GM19452 (cell line): Measurements from ENCODE around the gene NCAPG2.

Experiments
- ATAC-seq: cut with Tn5 transposase; IDR thresholded peaks from one replicate; pipeline ENCODE4 v1.9.1; 2021; ENCODE audit not compliant: unreplicated experiment

NCAPG2 gene

GRCh38 chr7:158704524-158705233 lies at the start of gene NCAPG2:
NCAPG2 (minus strand) TSS chr7:158704804; CDS start chr7:158701899, 2,905 bp downstream.
- peak; percentile 97 for ATAC-seq

- ATAC-seq: no peak
Measured at GRCh38 chr7:158753900-158754299, 49.3 kb upstream of the NCAPG2 start.

GRCh38 chr7:158751751-158752150 lies 47.1 kb upstream of the NCAPG2 start:
- ATAC-seq: no peak

GRCh38 chr7:158751199-158751598 lies 46.6 kb upstream of the NCAPG2 start:
- no peak for ATAC-seq

DNA sequence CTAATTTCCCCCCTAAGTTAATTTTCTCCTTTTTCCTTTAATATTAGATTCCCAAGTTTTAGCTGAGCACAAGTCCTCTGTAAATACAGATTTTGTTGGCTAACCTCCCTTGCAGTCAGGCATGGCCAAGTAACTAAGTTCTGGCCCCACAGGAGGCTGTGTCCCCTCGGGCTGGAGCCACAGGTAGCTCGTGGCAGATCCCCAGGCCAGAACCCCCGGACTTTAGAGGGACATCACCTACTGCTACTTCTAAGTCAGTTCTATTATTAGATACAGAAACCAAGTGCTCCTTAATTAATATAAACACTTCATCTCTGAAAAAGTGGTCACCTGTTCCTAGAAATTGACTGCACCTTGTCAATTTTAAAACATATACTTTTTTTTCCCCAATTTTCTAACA lies 46.1 kb upstream of the NCAPG2 start:
- ATAC-seq: no peak

- no peak for ATAC-seq
Measured at GRCh38 chr7:158749396-158749795, 44.8 kb upstream of the NCAPG2 start.

DNA sequence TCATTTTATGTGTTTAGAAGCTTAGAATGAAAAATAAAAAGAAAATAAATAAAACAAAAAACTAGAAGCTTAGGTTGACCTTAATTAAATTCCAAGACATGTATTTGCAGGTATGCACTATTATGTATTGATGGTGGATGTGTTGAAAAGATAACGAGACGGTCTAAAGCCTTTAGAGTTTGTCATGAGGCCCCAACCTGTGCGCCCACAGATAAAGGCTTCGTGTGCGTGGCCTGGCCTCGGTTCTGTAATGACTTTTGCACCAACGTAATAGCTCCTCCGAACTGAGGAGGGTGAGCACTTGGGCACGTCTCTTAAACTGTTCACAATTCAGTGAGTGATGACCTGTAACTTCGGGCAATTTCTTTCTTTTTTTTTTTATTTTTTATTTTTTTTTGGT lies 43.7 kb upstream of the NCAPG2 start:
- no peak for ATAC-seq

DNA sequence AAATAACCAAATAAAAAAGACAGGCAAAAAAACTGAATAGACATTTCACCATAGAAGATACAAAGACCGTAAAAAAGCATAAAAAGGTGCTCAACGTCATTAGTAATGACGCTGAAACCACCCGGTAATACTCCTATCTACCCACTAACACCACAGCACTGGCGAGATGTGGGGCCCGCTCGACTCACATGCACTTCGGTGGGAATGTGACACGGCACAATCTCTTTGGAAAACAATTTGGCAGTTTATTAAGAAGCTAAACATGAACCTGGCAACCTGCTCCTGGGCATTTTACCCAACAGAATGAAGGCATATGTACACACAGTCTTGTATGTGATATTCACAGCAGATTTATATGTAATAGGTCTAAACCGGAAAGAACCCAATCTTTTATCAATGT lies 42.8 kb upstream of the NCAPG2 start:
- ATAC-seq: no peak

GRCh38 chr7:158746957-158747356 lies 42.4 kb upstream of the NCAPG2 start:
- no peak for ATAC-seq

DNA sequence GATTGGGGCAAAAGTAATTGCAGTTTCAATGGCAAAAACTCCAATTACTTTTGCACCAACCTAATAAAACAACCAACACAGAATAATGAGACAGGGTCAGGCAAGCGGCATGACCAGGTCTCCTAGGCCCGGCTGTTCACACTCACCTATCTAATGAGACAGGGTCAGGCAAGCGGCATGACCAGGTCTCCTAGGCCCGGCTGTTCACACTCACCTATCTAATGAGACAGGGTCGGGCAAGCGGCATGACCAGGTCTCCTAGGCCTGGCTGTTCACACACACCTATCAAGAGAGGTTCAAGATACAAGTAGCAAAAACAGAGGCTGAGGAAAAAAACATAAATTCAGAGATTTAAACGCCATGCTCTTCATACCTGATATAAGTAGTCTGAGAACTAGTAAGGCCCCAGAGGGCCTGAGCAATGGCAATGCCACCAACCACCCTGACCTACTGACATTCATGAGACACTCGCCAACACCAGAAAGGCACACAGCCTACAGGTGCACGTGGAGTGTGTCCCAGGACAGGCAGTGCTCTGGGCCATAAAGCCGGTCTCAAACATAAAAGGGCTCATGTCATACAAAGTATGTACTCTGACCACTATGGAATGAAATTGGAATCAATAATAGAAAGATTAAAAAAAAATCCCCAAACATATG lies 40.6 kb upstream of the NCAPG2 start:
- ATAC-seq: no peak

DNA sequence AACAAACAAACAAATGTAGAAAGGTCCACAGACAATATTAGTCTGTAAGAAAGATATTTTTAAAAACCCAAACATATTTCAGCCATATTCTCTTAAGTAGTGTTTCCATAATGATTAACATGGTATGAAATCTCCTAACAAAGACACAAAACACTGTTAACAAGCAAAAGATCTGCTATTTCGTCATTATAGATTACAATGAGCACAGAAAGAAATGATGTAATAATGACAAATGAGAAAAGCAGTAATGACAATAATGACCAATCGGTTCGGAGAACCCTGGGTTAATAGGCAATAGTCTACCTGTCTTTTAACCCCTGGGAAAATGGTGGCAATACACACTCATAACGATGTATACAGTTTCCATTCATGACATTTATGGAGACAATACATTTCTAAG lies 39.5 kb upstream of the NCAPG2 start:
- no peak for ATAC-seq

DNA sequence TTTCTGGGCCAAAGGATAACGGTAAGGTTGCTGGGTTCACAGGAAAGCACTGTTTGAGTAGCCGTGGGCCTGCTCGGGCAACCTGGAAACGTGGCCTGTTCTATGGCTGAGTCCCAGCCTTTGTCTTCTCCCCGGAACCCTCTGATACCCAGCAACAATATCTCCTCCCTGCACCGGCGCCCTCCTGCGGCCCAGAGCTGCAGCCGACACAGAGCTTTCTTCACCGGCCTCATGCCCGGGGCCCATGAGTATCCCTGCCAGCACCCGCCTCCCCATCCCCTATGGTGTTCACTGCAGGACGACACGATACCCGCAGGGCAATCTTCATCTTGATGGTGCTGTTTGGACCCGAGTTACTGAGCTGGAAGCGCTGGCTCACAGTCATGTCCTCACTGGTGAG lies 38.6 kb upstream of the NCAPG2 start:
- no peak for ATAC-seq

DNA sequence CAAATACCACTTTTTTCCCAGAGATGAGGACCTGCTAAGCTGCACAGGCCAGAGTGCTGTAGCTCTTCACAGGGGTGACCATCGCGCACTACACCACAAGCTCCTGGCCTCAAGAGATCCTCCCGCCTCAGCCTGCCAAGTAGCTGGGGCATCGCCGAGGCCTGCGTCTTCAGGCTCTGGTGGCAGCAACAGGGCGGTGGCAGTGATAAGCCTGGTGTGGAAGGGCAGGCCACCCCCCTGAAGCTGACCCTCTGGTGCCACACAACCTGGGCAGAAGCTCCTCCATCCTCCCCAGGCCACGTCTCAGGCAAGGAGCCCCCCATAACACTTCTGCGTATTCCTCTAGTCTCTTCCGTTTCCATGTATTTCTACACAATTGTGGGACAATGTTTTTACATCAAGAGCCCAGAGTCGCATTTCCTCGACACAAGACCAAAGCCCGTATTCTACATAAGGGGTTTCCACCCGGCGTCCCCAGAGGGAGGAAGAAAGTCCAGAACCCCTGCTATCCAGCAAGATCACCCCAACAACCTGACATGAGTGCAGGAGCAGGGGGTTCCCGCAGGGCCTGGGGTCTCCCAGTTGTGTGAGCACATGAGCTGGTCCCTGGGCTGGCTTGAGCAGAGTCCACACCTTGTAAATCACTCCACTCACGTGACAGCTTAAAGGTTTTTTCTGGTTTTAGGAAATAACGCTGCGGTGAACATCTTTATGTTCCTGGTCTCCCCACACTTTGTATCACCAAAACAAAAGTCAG lies 37.6 kb upstream of the NCAPG2 start:
- ATAC-seq: no peak

DNA sequence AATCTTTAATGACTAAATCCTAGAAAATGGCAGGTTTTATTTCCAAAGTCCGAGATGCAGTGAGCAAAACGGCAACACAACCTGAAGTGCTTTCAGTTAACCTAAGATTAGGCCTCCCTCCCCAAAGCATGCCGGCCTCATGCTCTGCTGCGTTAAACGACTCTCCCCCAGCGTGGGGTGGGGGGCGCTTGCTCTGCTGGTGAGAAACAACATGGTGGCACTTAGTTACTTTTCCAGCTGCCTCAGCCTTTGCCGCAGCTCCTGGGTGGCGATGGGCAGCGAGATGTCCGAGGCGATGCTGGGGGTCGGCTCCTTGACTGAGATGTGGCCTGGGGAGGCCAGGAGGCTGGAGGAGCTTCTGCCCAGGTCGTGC lies 36.7 kb upstream of the NCAPG2 start:
- ATAC-seq: no peak

- ATAC-seq: no peak
Measured at GRCh38 chr7:158740657-158741293, 36.2 kb upstream of the NCAPG2 start.

DNA sequence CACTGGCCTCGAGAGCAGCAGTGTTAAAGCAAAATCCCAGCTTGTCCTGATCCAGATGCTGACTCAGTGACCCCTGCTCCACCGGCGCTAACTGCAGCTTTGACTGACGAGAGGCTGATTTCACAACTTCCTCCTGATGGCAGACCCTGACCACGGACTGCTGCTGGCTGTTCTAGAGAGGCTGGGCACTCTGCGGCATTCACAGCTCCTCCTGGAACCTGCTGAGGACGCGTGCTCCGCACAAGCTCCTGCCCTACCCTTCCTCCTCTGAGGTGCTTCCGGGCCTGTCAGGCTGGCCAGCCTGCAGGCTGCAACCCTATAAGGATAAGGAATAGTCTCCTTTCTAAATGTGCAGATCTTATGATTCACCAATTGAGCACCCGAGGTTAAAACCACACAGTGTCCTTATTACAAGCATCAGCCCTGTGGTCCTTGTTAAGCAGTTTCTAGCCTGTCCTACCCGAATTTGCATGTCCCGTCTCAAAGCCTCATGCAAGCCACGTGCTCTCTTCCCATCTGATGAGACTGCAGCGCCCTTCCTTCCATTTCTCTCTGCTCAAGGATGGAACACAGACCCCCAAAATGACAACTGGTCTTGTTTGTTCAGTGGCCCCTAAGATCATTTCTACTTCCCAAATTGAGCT lies 35.5 kb upstream of the NCAPG2 start:
- no peak for ATAC-seq

DNA sequence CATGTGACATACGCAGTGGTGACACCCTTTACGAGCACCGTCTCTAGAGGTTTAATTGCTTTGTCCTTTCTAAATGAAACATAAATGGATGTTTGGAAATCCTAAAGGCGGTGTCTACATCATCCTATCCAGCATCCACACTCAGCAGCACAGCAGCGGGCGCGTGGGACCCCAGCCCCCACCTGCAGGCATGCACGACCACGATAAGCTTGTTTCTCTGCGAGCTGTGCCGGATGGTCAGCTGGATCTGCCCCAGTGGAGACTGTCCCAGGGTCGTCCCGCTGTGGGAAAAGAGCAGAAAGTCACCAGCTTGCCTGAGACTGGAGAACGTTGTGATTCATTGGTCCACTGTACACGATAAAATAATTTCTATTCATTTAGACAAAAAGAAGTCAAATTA lies 34.2 kb upstream of the NCAPG2 start:
- no peak for ATAC-seq

- no peak for ATAC-seq
Measured at GRCh38 chr7:158737064-158737695, 32.6 kb upstream of the NCAPG2 start.

DNA sequence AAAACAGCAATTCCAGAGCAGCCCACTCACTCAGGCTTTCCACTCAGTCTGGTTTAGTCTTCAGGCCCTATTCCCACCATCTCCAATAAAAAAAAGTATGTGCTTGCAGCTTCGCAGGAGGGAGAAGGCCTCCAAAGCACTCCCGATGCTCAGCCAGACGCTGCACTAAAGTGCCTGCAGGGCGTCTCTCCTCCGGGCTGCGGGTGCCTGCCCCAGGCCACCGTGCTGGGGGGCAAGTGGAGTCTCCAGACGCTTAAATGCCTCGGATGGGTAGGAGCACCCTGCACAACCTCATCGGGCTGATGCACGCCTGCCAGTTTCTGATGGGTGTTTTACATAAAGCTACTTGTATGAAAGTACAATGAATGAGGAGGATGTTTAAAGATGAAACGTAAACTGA lies 31.3 kb upstream of the NCAPG2 start:
- ATAC-seq: no peak

- no peak for ATAC-seq
Measured at GRCh38 chr7:158734861-158735260, 30.3 kb upstream of the NCAPG2 start.
